Glutamatergic neuron (in vitro differentiated cells): ENCODE results near the gene G6PC1. TPM values are rescaled to one million over a fixed set of nuclear protein-coding genes. Genes with fewer than 3 reads are reported as not detected.
"Not testable (repeated sequence)": the region's sequence is repeated elsewhere in the genome, so short reads cannot be mapped to it uniquely, and the experiment has no call there.

Experiments
- DNase-seq: peaks from one replicate; pipeline ENCODE4 v3.0.0; 2022
- H3K27ac Mint-ChIP-seq: one replicate; pipeline ENCODE4 v1.8.0; 2020; ENCODE audit warnings: mild to moderate bottlenecking, mixed read lengths, inconsistent platforms; ENCODE audit not compliant: unreplicated experiment
- H3K27me3 Mint-ChIP-seq: one replicate; pipeline ENCODE4 v1.8.0; 2020; ENCODE audit warnings: mild to moderate bottlenecking, moderate library complexity, mixed read lengths, inconsistent platforms; ENCODE audit not compliant: unreplicated experiment
- H3K36me3 Mint-ChIP-seq: one replicate; pipeline ENCODE4 v1.8.0; 2020; ENCODE audit warnings: mild to moderate bottlenecking, mixed read lengths, inconsistent platforms; ENCODE audit not compliant: unreplicated experiment
- H3K4me1 Mint-ChIP-seq: one replicate; pipeline ENCODE4 v1.8.0; 2020; ENCODE audit warnings: mild to moderate bottlenecking, low read depth, mixed read lengths, inconsistent platforms; ENCODE audit not compliant: unreplicated experiment
- H3K4me3 Mint-ChIP-seq: one replicate; pipeline ENCODE4 v1.8.0; 2020; ENCODE audit warnings: mild to moderate bottlenecking, mixed read lengths, inconsistent platforms; ENCODE audit not compliant: unreplicated experiment
- H3K9me3 Mint-ChIP-seq: one replicate; pipeline ENCODE4 v1.8.0; 2020; ENCODE audit warnings: mild to moderate bottlenecking, moderate library complexity, mixed read lengths, inconsistent platforms; ENCODE audit not compliant: unreplicated experiment
- total RNA-seq: library from RNA; stranded (reverse); fragmentation: NEBNext Ultra II Directional; extraction: Animal tissue kit (Norgen Biotek cat#: 25700); gene quantifications from one replicate; pipeline ENCODE4 v1.2.1, GENCODE V29; 2021; ENCODE audit not compliant: unreplicated experiment
- TF ChIP-seq, protein P1 (sequence below): fragments of 200-600 bp; sonication (generic); IDR thresholded peaks from one replicate; pipeline ENCODE4 v1.5.0; 2021; ENCODE audit not compliant: partially characterized antibody, unreplicated experiment

G6PC1 gene
- total RNA-seq, 1 donor from 2014 or later, result not detected

DNA sequence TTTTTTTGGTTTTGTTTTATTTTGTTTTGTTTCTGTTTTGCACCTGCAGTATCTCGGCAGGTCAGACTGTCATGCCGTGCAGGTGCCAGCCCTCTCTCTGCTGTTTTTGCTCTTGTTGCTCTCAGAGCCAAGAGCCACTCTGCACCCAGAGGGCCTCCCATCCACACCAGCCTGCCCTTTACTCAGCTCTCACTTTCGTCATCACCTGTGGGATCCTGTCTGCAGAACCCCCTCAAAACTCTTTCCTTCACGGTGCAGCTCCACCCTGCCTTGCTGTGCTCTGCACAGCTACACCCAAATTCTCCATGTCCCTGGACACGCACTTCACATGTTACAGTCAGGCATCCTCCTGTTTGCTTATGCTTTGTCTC, 47.0 kb upstream of the G6PC1 start:
- Mint-ChIP-seq H3K9me3 (peaks cover 3% of the 10 kb centered on the region), H3K4me1 (peaks cover 4% of the 10 kb centered on the region), H3K4me3 (no peak overlapping the region), H3K36me3 (no peaks in the 10 kb centered on the region), H3K27me3 (peaks cover 3% of the 10 kb centered on the region), H3K27ac (no peak overlapping the region)
- TF ChIP-seq, protein P1, sequence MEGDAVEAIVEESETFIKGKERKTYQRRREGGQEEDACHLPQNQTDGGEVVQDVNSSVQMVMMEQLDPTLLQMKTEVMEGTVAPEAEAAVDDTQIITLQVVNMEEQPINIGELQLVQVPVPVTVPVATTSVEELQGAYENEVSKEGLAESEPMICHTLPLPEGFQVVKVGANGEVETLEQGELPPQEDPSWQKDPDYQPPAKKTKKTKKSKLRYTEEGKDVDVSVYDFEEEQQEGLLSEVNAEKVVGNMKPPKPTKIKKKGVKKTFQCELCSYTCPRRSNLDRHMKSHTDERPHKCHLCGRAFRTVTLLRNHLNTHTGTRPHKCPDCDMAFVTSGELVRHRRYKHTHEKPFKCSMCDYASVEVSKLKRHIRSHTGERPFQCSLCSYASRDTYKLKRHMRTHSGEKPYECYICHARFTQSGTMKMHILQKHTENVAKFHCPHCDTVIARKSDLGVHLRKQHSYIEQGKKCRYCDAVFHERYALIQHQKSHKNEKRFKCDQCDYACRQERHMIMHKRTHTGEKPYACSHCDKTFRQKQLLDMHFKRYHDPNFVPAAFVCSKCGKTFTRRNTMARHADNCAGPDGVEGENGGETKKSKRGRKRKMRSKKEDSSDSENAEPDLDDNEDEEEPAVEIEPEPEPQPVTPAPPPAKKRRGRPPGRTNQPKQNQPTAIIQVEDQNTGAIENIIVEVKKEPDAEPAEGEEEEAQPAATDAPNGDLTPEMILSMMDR, result no peak
- no peak for DNase-seq

DNA sequence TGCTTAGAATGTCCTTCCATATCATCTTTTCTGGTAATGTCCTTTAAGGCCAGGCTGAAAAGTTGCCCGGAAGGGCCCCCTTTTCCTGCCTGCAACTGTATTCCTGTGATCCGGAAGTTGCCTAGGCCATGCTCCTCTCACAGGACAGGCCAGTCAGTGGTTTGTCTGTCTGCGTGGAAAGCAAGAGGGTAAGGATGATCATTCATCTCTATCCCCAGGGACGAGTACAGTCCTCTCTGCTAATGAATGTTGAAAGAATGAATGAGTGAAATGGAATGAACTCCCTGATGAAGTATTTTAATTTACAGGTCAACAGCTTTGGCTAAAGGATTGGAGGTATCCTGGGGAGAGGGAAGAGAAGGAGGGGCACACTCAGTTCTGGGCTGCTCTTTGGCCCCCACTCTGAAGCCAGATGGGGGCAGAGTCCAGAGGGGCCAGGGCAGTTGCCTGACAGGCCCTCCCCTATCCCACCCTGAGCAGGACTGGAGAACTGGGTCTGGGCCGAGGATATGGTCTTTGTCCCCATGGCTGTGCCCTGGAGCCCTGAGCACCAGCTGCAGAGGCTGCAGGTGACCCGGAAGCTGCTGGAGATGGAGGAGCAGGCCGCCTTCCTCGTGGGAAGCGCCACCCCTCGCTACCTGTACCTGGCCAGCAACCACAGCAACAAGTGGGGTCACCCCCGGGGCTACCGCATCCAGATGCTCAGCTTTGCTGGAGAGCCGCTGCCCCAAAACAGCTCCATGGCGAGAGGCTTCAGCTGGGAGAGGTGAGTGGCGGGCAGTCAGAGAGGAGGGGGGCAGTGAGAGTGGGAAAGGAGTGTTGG, 46.4 kb upstream of the G6PC1 start:
- H3K36me3 Mint-ChIP-seq, result no peaks in the 10 kb centered on the region
- H3K27ac Mint-ChIP-seq, result no peak overlapping the region
- no peak for DNase-seq
- peaks cover 3% of the 10 kb centered on the region for H3K9me3 Mint-ChIP-seq
- no peak overlapping the region for H3K4me3 Mint-ChIP-seq
- peaks cover 4% of the 10 kb centered on the region for H3K4me1 Mint-ChIP-seq
- H3K27me3 Mint-ChIP-seq, result peaks cover 3% of the 10 kb centered on the region
- TF ChIP-seq, protein P1, result no peak

DNA sequence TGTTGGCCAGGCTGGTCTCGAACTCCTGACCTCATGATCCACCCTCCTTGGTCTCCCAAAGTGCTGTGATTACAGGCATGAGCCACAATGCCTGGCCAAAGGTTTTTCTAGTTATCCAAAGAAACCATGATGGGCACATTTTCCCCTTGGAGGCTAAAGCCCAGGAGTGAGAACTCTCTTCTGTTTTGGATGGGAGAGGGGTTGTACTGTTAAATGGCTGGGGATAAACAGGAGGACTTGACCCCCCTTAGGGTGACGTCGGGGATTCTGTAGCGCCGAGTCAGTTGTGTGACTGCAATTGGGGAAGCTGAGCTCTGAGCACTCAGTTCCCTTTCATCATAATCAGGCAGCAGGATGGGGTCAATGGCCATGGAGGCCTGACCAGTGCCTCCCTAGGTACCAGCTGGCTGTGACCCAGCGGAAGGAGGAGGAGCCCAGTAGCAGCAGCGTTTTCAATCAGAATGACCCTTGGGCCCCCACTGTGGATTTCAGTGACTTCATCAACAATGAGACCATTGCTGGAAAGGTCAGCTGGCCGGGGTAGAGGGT, 45.5 kb upstream of the G6PC1 start:
- H3K27me3 Mint-ChIP-seq, result peaks cover 3% of the 10 kb centered on the region
- H3K4me1 Mint-ChIP-seq, result peaks cover 4% of the 10 kb centered on the region
- H3K27ac Mint-ChIP-seq, result no peak overlapping the region
- DNase-seq, result no peak
- TF ChIP-seq, protein P1, result no peak
- no peak overlapping the region for H3K4me3 Mint-ChIP-seq
- H3K9me3 Mint-ChIP-seq, result peaks cover 3% of the 10 kb centered on the region
- no peaks in the 10 kb centered on the region for H3K36me3 Mint-ChIP-seq

DNA sequence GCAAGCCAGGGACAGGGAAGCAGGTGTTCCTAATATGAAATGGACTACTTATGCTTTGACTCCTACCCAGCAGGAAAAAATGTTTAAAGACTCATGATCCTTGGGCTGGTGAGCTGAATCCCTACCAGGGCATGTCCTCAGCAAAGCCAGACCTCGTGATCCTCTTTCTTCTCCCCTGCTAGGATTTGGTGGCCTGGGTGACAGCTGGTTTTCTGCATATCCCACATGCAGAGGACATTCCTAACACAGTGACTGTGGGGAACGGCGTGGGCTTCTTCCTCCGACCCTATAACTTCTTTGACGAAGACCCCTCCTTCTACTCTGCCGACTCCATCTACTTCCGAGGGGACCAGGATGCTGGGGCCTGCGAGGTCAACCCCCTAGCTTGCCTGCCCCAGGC, 44.5 kb upstream of the G6PC1 start:
- not testable (repeated sequence) for H3K27me3 Mint-ChIP-seq, H3K27ac Mint-ChIP-seq, H3K4me3 Mint-ChIP-seq

DNA sequence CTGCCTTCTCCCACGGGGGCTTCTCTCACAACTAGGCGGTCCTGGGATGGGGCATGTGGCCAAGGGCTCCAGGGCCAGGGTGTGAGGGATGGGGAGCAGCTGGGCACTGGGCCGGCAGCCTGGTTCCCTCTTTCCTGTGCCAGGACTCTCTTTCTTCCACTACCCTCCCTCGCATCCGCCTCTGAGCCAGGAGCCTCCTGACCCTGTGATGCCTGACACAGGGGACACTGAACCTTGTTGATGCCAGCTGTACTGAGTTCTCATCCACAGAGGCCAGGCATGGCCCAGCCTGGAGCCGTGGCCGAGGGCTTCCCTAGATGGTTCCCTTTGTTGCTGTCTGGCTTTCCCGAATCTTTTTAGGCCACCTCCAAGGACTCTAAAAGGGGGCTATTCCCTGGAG, 44.1 kb upstream of the G6PC1 start:
- not testable (repeated sequence) for H3K4me3 Mint-ChIP-seq

More for the DNA sequence above, 44.5 kb upstream of the G6PC1 start:
- not testable (repeated sequence) for H3K4me1 Mint-ChIP-seq, H3K36me3 Mint-ChIP-seq, DNase-seq, H3K9me3 Mint-ChIP-seq

DNA sequence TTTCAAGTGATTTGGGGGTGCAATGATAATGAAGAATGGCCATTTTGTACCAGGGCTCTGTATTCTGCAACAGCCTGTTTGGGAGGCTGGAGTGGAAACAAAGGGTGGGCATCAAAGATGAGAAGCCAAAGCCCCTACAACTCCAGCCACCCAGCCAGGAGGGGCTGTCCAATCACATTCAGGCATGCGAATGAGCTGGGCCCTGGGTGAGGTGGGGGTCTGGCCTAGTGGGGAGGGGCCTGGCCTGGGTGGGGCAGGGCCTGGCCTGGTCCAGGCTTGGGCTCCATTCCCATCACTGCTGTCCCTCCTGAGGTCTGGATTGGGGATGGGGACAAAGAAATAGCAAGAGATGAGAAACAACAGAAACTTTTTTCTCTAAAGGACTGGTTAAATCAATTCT, 43.2 kb upstream of the G6PC1 start:
- TF ChIP-seq, protein P1, result no peak
- no peak overlapping the region for H3K4me3 Mint-ChIP-seq
- peaks cover 5% of the 10 kb centered on the region for H3K27me3 Mint-ChIP-seq
- DNase-seq, result no peak
- no peak overlapping the region for H3K27ac Mint-ChIP-seq
- peaks cover 4% of the 10 kb centered on the region for H3K4me1 Mint-ChIP-seq
- H3K36me3 Mint-ChIP-seq, result no peaks in the 10 kb centered on the region
- H3K9me3 Mint-ChIP-seq, result peaks cover 5% of the 10 kb centered on the region

More for the DNA sequence above, 44.1 kb upstream of the G6PC1 start:
- not testable (repeated sequence) for DNase-seq, H3K27ac Mint-ChIP-seq, H3K9me3 Mint-ChIP-seq, H3K27me3 Mint-ChIP-seq, H3K36me3 Mint-ChIP-seq, H3K4me1 Mint-ChIP-seq
